CD4-positive, CD25-positive, alpha-beta regulatory T cell (primary cell): ENCODE data around the gene TENM4. TPM values are rescaled to one million over a fixed set of nuclear protein-coding genes. Genes with fewer than 3 reads are reported as not detected.
"Not testable (repeated sequence)": the region's sequence is repeated elsewhere in the genome, so short reads cannot be mapped to it uniquely, and the experiment has no call there.

ENCODE experiments used
- ATAC-seq, 2 donors: fragments of 150-1000 bp; cut with Tn5 transposase; one replicate each; pipeline ENCODE4 v1.10.0; 2021; ENCODE audit warnings: low read depth in 2 of 2, moderate number of reproducible peaks in 2 of 2, moderate library complexity in 1 of 2
- DNase-seq, 3 donors: peaks; one replicate each; pipeline versions ENCODE4 v3.0.0 to v3.0.0-alpha.2; 2012 to 2022; ENCODE audit warnings: mixed read lengths in 1 of 3
- H3K27ac ChIP-seq: one replicate; pipeline ENCODE4 v1.7.0; 2013; ENCODE audit warnings: mild to moderate bottlenecking, low read length; ENCODE audit not compliant: insufficient read depth, poor library complexity, severe bottlenecking
- H3K27me3 ChIP-seq: one replicate; pipeline ENCODE4 v1.7.0; 2013; ENCODE audit warnings: low read length; ENCODE audit not compliant: control insufficient read depth, insufficient read depth
- H3K36me3 ChIP-seq: one replicate; pipeline ENCODE4 v1.7.0; 2013; ENCODE audit warnings: mild to moderate bottlenecking, low read length, moderate library complexity; ENCODE audit not compliant: control insufficient read depth, insufficient read depth
- H3K4me1 ChIP-seq: 2 replicates; pipeline ENCODE4 v1.7.0; 2013; ENCODE audit warnings: mild to moderate bottlenecking, low read length; ENCODE audit not compliant: insufficient read depth, control insufficient read depth, poor library complexity, severe bottlenecking
- H3K4me3 ChIP-seq: one replicate; pipeline ENCODE4 v1.7.0; 2013; ENCODE audit warnings: low read depth, mild to moderate bottlenecking, low read length, moderate library complexity
- H3K9me3 ChIP-seq, 2 experiments: 1 replicate in 1 of 2; 2 replicates in 1 of 2; pipeline ENCODE4 v1.7.0; 2013; ENCODE audit warnings: low read length in 2 of 2, mild to moderate bottlenecking in 1 of 2, moderate library complexity in 1 of 2; ENCODE audit not compliant: control insufficient read depth in 2 of 2
- H3K27ac Mint-ChIP-seq, 3 donors: one replicate each; pipeline ENCODE4 v1.8.0; 2020 to 2022; ENCODE audit warnings: mild to moderate bottlenecking in 3 of 3, mixed read lengths in 3 of 3, moderate library complexity in 2 of 3
- H3K27me3 Mint-ChIP-seq: one replicate; pipeline ENCODE4 v1.8.0; 2022; ENCODE audit warnings: mild to moderate bottlenecking, mixed read lengths
- H3K36me3 Mint-ChIP-seq: one replicate; pipeline ENCODE4 v1.8.0; 2020; ENCODE audit warnings: mixed read lengths
- H3K4me1 Mint-ChIP-seq, 4 donors: one replicate each; pipeline ENCODE4 v1.8.0; 2020 to 2022; ENCODE audit warnings: mixed read lengths in 4 of 4, mild to moderate bottlenecking in 1 of 4
- H3K4me3 Mint-ChIP-seq, 4 donors: one replicate each; pipeline ENCODE4 v1.8.0; 2020 to 2022; ENCODE audit warnings: mild to moderate bottlenecking in 4 of 4, mixed read lengths in 4 of 4, moderate library complexity in 3 of 4
- H3K9me3 Mint-ChIP-seq, 7 donors: one replicate each; pipeline ENCODE4 v1.8.0; 2020 to 2022; ENCODE audit warnings: mixed read lengths in 7 of 7, mild to moderate bottlenecking in 3 of 7, moderate library complexity in 2 of 7
- polyA plus RNA-seq, 4 donors: library from polyadenylated mRNA; unstranded; fragments of 300-500 nt; fragmentation: Illumina TruSeq; gene quantifications; one replicate each; pipeline ENCODE4 v1.2.3, GENCODE V29; 2021
- total RNA-seq: library from RNA; stranded (reverse); gene quantifications from one replicate; pipeline ENCODE4 v1.2.3, GENCODE V29; 2022

Gene TENM4
- total and polyA plus RNA-seq, 5 donors from 2014 or later: 0.02 TPM; not detected in 4

GRCh38 chr11:78990261-78990660 is 450.6 kb downstream of the TENM4 start:
- Histone ChIP-seq H3K27me3 (no peaks in the 10 kb centered on the region), H3K36me3 (no peaks in the 10 kb centered on the region), H3K4me1 (no peaks in the 10 kb centered on the region), H3K4me3 (no peak overlapping the region), H3K9me3 (no peaks in the 10 kb centered on the region), H3K27ac (no peak overlapping the region)
- no peak for DNase-seq
- H3K4me1 Mint-ChIP-seq: no peaks in the 10 kb centered on the region
- no peak overlapping the region for H3K4me3 Mint-ChIP-seq
- peaks cover 0 to 6% (median 0%) of the 10 kb centered on the region in 7 donors for H3K9me3 Mint-ChIP-seq
- H3K36me3 Mint-ChIP-seq: no peaks in the 10 kb centered on the region
- no peak for ATAC-seq
- peaks cover 4% of the 10 kb centered on the region for H3K27me3 Mint-ChIP-seq
- no peak overlapping the region for H3K27ac Mint-ChIP-seq

GRCh38 chr11:78987748-78988147 is 453.1 kb downstream of the TENM4 start:
- no peak overlapping the region for H3K27ac ChIP-seq
- Mint-ChIP-seq H3K36me3 (no peaks in the 10 kb centered on the region), H3K27me3 (peaks cover 4% of the 10 kb centered on the region), H3K27ac (no peak overlapping the region), H3K4me1 (no peaks in the 10 kb centered on the region), H3K9me3 (peaks cover 0 to 2% (median 0%) of the 10 kb centered on the region in 7 donors), H3K4me3 (no peak overlapping the region)
- DNase-seq (no peak), ATAC-seq (no peak)
- no peaks in the 10 kb centered on the region for H3K36me3 ChIP-seq
- H3K4me3 ChIP-seq: no peak overlapping the region
- H3K4me1 ChIP-seq: no peaks in the 10 kb centered on the region
- H3K27me3 ChIP-seq: no peaks in the 10 kb centered on the region
- no peaks in the 10 kb centered on the region for H3K9me3 ChIP-seq

DNA sequence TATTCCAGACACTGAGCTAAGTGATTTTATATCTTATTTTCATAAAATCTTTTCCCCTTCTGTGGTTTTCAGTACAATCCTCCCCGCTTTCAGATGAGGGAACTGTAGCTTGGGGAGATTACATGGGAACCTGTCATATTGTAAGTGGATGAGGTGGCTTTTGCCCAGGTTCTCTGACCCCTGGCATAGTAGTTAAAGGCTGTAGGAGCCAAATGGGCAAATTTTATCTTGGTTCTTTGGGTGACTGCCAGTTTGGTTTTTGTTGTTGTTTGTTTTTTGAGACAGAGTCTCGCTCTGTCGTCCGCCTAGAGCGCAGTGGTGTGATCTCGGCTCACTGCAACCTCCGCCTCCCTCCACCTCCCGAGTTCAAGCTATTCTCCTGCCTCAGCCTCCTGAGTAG is 454.5 kb downstream of the TENM4 start:
- H3K4me3 ChIP-seq: no peak overlapping the region
- H3K36me3 ChIP-seq: no peaks in the 10 kb centered on the region
- H3K4me3 Mint-ChIP-seq: no peak overlapping the region
- H3K4me1 Mint-ChIP-seq: no peaks in the 10 kb centered on the region
- ATAC-seq: no peak
- H3K27ac Mint-ChIP-seq: no peak overlapping the region
- H3K27ac ChIP-seq: no peak overlapping the region
- no peak for DNase-seq
- no peaks in the 10 kb centered on the region for H3K27me3 ChIP-seq
- H3K4me1 ChIP-seq: no peaks in the 10 kb centered on the region
- H3K9me3 Mint-ChIP-seq: peaks cover 0 to 2% (median 0%) of the 10 kb centered on the region in 7 donors
- H3K36me3 Mint-ChIP-seq: no peaks in the 10 kb centered on the region
- H3K27me3 Mint-ChIP-seq: peaks cover 4% of the 10 kb centered on the region
- no peaks in the 10 kb centered on the region for H3K9me3 ChIP-seq

DNA sequence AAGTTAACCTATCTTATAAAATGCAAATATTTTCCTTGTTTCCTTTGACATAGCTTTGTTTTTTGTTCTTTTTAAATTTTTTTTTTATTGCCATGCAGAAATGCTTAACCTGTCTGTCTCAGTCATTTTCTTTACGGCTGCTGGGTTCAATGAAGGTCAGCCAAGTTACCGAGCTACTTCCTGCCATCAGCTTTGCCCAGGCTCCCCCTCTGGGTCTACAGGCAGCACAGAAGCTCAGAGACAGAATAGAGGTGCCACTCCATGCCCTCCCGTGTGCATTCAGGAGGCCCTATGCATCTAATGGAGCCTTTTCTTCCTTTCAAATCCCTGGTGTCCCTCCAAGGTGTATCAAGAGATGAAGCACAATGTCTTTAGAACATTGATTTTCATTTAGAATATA is 455.2 kb downstream of the TENM4 start:
- no peak overlapping the region for H3K27ac Mint-ChIP-seq
- ATAC-seq (no peak), DNase-seq (no peak)
- no peak overlapping the region for H3K27ac ChIP-seq
- H3K4me3 ChIP-seq: no peak overlapping the region
- H3K4me1 ChIP-seq: no peaks in the 10 kb centered on the region
- no peak overlapping the region for H3K4me3 Mint-ChIP-seq
- H3K36me3 ChIP-seq: no peaks in the 10 kb centered on the region
- no peaks in the 10 kb centered on the region for H3K36me3 Mint-ChIP-seq
- no peaks in the 10 kb centered on the region for H3K27me3 ChIP-seq
- H3K9me3 Mint-ChIP-seq: peaks cover 0 to 2% (median 0%) of the 10 kb centered on the region in 7 donors
- no peaks in the 10 kb centered on the region for H3K4me1 Mint-ChIP-seq
- peaks cover 4% of the 10 kb centered on the region for H3K27me3 Mint-ChIP-seq
- no peaks in the 10 kb centered on the region for H3K9me3 ChIP-seq

- H3K9me3 Mint-ChIP-seq: peaks cover 0 to 6% (median under 1%) of the 10 kb centered on the region in 7 donors
- no peaks in the 10 kb centered on the region for H3K4me1 ChIP-seq
- no peaks in the 10 kb centered on the region for H3K4me1 Mint-ChIP-seq
- no peak overlapping the region for H3K4me3 Mint-ChIP-seq
- H3K36me3 ChIP-seq: no peaks in the 10 kb centered on the region
- H3K9me3 ChIP-seq: no peaks in the 10 kb centered on the region
- ATAC-seq (no peak), DNase-seq (no peak)
- no peak overlapping the region for H3K27ac Mint-ChIP-seq
- H3K27ac ChIP-seq: no peak overlapping the region
- H3K36me3 Mint-ChIP-seq: no peaks in the 10 kb centered on the region
- H3K4me3 ChIP-seq: no peak overlapping the region
- peaks cover 4% of the 10 kb centered on the region for H3K27me3 Mint-ChIP-seq
- no peaks in the 10 kb centered on the region for H3K27me3 ChIP-seq
Measured at GRCh38 chr11:78982473-78982872, 458.4 kb downstream of the TENM4 start.

DNA sequence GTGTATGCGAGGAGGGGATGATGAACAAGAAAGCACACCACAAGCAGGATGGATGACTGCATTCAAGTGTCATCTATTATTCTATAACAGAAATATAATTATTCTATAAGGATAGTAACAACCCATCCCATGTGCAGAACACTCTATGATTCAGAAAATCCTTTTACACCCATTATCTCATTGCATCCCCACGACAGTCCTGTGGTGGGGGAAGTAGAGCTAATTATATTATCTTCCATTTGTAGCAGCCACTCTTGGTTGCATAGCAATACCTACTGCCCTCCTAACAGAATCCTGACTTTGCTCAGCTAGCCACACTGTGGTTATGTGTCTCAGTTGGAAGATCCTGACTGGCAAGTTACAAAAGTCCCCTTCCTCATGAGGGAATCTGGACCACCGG is 459.7 kb downstream of the TENM4 start:
- Histone ChIP-seq H3K4me1 (no peaks in the 10 kb centered on the region), H3K27me3 (no peaks in the 10 kb centered on the region), H3K27ac (no peak overlapping the region), H3K36me3 (no peaks in the 10 kb centered on the region), H3K4me3 (no peak overlapping the region), H3K9me3 (no peaks in the 10 kb centered on the region)
- no peaks in the 10 kb centered on the region for H3K36me3 Mint-ChIP-seq
- DNase-seq (no peak), ATAC-seq (no peak)
- H3K4me3 Mint-ChIP-seq: no peak overlapping the region
- no peaks in the 10 kb centered on the region for H3K4me1 Mint-ChIP-seq
- H3K27ac Mint-ChIP-seq: peak overlapping the region in 1 of 3 donors; percentile 27
- H3K27me3 Mint-ChIP-seq: no peaks in the 10 kb centered on the region
- H3K9me3 Mint-ChIP-seq: peaks cover 0 to 6% (median 2%) of the 10 kb centered on the region in 7 donors

GRCh38 chr11:78978831-78979230 is 462.0 kb downstream of the TENM4 start:
- no peaks in the 10 kb centered on the region for H3K4me1 Mint-ChIP-seq
- Histone ChIP-seq H3K36me3 (no peaks in the 10 kb centered on the region), H3K27ac (no peak overlapping the region), H3K27me3 (no peaks in the 10 kb centered on the region), H3K4me3 (no peak overlapping the region), H3K4me1 (no peaks in the 10 kb centered on the region), H3K9me3 (no peaks in the 10 kb centered on the region)
- H3K4me3 Mint-ChIP-seq: no peak overlapping the region
- H3K27me3 Mint-ChIP-seq: no peaks in the 10 kb centered on the region
- no peak overlapping the region for H3K27ac Mint-ChIP-seq
- ATAC-seq (no peak), DNase-seq (no peak)
- H3K36me3 Mint-ChIP-seq: no peaks in the 10 kb centered on the region
- peaks cover 0 to 6% (median 2%) of the 10 kb centered on the region in 7 donors for H3K9me3 Mint-ChIP-seq

DNA sequence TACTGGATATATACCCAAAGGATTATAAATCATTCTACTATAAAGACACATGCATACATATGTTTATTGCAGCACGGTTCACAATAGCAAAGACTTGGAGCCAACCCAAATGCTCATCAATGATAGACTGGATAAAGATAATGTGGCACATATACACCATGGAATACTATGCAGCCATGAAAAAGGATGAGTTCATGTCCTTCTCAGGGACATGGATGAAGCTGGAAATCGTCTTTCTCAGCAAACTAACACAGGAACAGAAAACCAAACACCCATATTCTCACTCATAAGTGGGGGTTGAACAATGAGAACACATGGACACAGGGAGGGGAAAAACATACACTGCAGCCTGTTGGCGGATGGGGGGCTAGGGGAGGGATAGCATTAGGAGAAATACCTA is 463.0 kb downstream of the TENM4 start:
- H3K9me3 Mint-ChIP-seq, H3K4me1 ChIP-seq, H3K4me1 Mint-ChIP-seq, H3K27me3 ChIP-seq, H3K4me3 ChIP-seq, H3K9me3 ChIP-seq, H3K27me3 Mint-ChIP-seq, H3K36me3 ChIP-seq, H3K4me3 Mint-ChIP-seq, H3K27ac ChIP-seq, H3K27ac Mint-ChIP-seq, H3K36me3 Mint-ChIP-seq, DNase-seq, ATAC-seq: not testable (repeated sequence)
